PC-3 (cell line): Measurements from ENCODE around the gene NUAK1. TPM values are rescaled to one million over a fixed set of nuclear protein-coding genes. Genes with fewer than 3 reads are reported as not detected.

ENCODE experiments used
- ATAC-seq: fragments of 200-7000 bp; cut with Tn5 transposase; 2 replicates; pipeline ENCODE4 v1.9.1; 2020; ENCODE audit warnings: mild to moderate bottlenecking, moderate library complexity
- BruUV-seq: library from RNA; stranded (reverse); fragments of 400-500 nt; replicated peaks from 2 replicates; lab custom pipeline; 2021; lab: Mats Ljungman, UMichigan
- CTCF ChIA-PET: fragments of 300-600 bp; sonication (Branson Sonifier 250); formaldehyde crosslinking; loops from one replicate; lab custom pipeline; 2022; ENCODE audit warnings: antibody characterized with exemption; lab: Charles Lee
- POLR2A ChIA-PET: fragments of 300-600 bp; sonication (Branson Sonifier 250); formaldehyde crosslinking; loops from one replicate; lab custom pipeline; 2022; ENCODE audit warnings: antibody characterized with exemption; ENCODE audit not compliant: unreplicated experiment; lab: Charles Lee
- DNase-seq: peaks from one replicate; pipeline ENCODE4 v3.0.0-alpha.2; 2015
- H2AFZ ChIP-seq: fragments of 300-600 bp; sonication (generic); 2 replicates; pipeline ENCODE4 v1.6.0; 2016; ENCODE audit warnings: antibody characterized with exemption, low read length
- H3F3A ChIP-seq: fragments of 300-600 bp; sonication (generic); one replicate; pipeline ENCODE4 v1.6.0; 2017; ENCODE audit warnings: antibody characterized with exemption, low read length, control low read depth, mild to moderate bottlenecking; ENCODE audit not compliant: unreplicated experiment
- H3K27ac ChIP-seq: fragments of 300-600 bp; sonication (generic); 2 replicates; pipeline ENCODE4 v1.5.1; 2016; ENCODE audit warnings: mild to moderate bottlenecking, low read length
- H3K27me3 ChIP-seq: fragments of 300-600 bp; sonication (generic); 2 replicates; pipeline ENCODE4 v1.6.1; 2016; ENCODE audit warnings: low read length, mixed read lengths
- H3K36me3 ChIP-seq: fragments of 300-600 bp; sonication (generic); 2 replicates; pipeline ENCODE4 v1.6.1; 2016; ENCODE audit warnings: low read depth, mixed run types, low read length, mixed read lengths
- H3K4me1 ChIP-seq: fragments of 300-600 bp; sonication (generic); 2 replicates; pipeline ENCODE4 v1.5.1; 2016; ENCODE audit warnings: low read length; ENCODE audit not compliant: insufficient read depth
- H3K4me2 ChIP-seq: fragments of 300-600 bp; sonication (generic); 2 replicates; pipeline ENCODE4 v1.6.0; 2016; ENCODE audit warnings: low read length
- H3K4me3 ChIP-seq: fragments of 300-600 bp; sonication (generic); 2 replicates; pipeline ENCODE4 v1.5.1; 2016; ENCODE audit warnings: mild to moderate bottlenecking, low read length, mixed read lengths
- H3K79me2 ChIP-seq: fragments of 300-600 bp; sonication (generic); 2 replicates; pipeline ENCODE4 v1.6.1; 2017; ENCODE audit warnings: low read length, mixed read lengths
- H3K9ac ChIP-seq: fragments of 300-600 bp; sonication (generic); 2 replicates; pipeline ENCODE4 v1.6.0; 2016; ENCODE audit warnings: mild to moderate bottlenecking, low read length
- H3K9me2 ChIP-seq: fragments of 300-600 bp; sonication (generic); replicated peaks from 2 replicates; pipeline ENCODE4 v1.6.1; 2016; ENCODE audit warnings: mixed run types, low read length, mixed read lengths
- H3K9me3 ChIP-seq: fragments of 300-600 bp; sonication (generic); 2 replicates; pipeline ENCODE4 v1.6.1; 2016; ENCODE audit warnings: low read length, mixed read lengths
- H4K20me1 ChIP-seq: fragments of 300-600 bp; sonication (generic); 2 replicates; pipeline ENCODE4 v1.6.1; 2016; ENCODE audit warnings: low read length, mixed read lengths
- CTCF ChIP-seq: fragments of 300-600 bp; sonication (generic); conservative IDR thresholded peaks from 2 replicates; pipeline ENCODE4 v1.5.1; 2017; ENCODE audit warnings: antibody characterized with exemption, low read depth, mild to moderate bottlenecking, low read length
- EZH2 ChIP-seq: fragments of 300-600 bp; sonication (generic); IDR thresholded peaks from one replicate; pipeline ENCODE4 v1.6.1; 2017; ENCODE audit warnings: antibody characterized with exemption, mild to moderate bottlenecking, low read length; ENCODE audit not compliant: unreplicated experiment
- EZH2phosphoT487 ChIP-seq: fragments of 300-600 bp; sonication (generic); IDR thresholded peaks from 2 replicates; pipeline ENCODE4 v1.6.1; 2018; ENCODE audit warnings: mild to moderate bottlenecking, antibody characterized with exemption, low read length, borderline replicate concordance
- intact Hi-C: fragments of 100-400 bp; cut with micrococcal nuclease; formaldehyde crosslinking; loops from 2 replicates; pipeline ENCODE4 v1.9.0; 2023
- total RNA-seq: library from RNA; depleted of rRNA; stranded (reverse); fragments of >200 nt; gene quantifications from 2 replicates; pipeline ENCODE4 v1.2.3, GENCODE V29; 2014

NUAK1 gene
- total RNA-seq, 1 experiment from 2014 or later, result 9.8 TPM

DNA sequence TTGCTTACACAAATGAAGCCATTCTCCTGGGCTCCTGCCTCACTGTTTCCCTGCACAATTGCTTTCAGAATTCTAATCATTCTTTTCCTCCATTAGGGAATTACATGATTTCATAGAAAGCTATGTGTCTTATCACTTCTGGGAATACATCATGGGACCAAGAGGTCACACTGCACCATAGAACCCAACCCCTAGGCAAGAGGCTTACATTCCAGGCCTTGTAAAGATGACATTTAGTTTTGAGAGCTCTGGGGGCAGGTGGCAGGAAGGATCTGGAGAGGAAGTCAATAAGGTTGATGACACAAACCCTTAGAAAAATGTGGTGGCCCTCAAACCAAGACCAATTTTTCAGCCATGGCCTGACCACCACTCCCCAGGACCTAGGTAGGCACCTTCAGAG, 57.1 kb downstream of the NUAK1 start:
- no peaks in the 10 kb centered on the region for H3K79me2 ChIP-seq
- no peak for DNase-seq
- peaks cover 8% of the 10 kb centered on the region; the same call in 1 of the 2 replicates for H3K36me3 ChIP-seq
- H3K27me3 ChIP-seq, result no peaks in the 10 kb centered on the region
- no peak overlapping the region for H3K27ac ChIP-seq
- H3K9me3 ChIP-seq, result no peaks in the 10 kb centered on the region
- no peaks in the 10 kb centered on the region for H3F3A ChIP-seq
- no peak overlapping the region for H3K9ac ChIP-seq
- CTCF ChIA-PET, result no interaction called here
- H3K4me1 ChIP-seq, result peaks cover 25% of the 10 kb centered on the region
- no TSS peak for BruUV-seq
- H2AFZ ChIP-seq, result no peak overlapping the region
- no peak for ATAC-seq
- POLR2A ChIA-PET, result no interaction called here
- H3K4me2 ChIP-seq, result no peak overlapping the region
- no peaks in the 10 kb centered on the region for H3K9me2 ChIP-seq
- intact Hi-C loops, result no loop called here
- H3K4me3 ChIP-seq, result no peak overlapping the region
- TF ChIP-seq CTCF (no peak), EZH2 (no peak), EZH2phosphoT487 (no peak)
- H4K20me1 ChIP-seq, result no peaks in the 10 kb centered on the region

GRCh38 chr12:106080791-106081170, 58.0 kb downstream of the NUAK1 start:
- Histone ChIP-seq H3K4me3 (no peak overlapping the region), H3F3A (no peaks in the 10 kb centered on the region), H3K27me3 (no peaks in the 10 kb centered on the region), H3K4me2 (no peak overlapping the region), H3K9me3 (no peaks in the 10 kb centered on the region), H3K9me2 (no peaks in the 10 kb centered on the region), H3K36me3 (peaks cover 8% of the 10 kb centered on the region; the same call in 1 of the 2 replicates), H4K20me1 (no peaks in the 10 kb centered on the region), H2AFZ (no peak overlapping the region), H3K79me2 (no peaks in the 10 kb centered on the region), H3K9ac (no peak overlapping the region), H3K27ac (no peak overlapping the region), H3K4me1 (peaks cover 25% of the 10 kb centered on the region)
- no peak for TF ChIP-seq EZH2phosphoT487
- no peak for TF ChIP-seq EZH2
- TF ChIP-seq CTCF, result no peak
- intact Hi-C loops, result no loop called here
- CTCF ChIA-PET, result no interaction called here
- no peak for DNase-seq
- POLR2A ChIA-PET, result no interaction called here
- BruUV-seq, result no TSS peak
- no peak for ATAC-seq

- Histone ChIP-seq H3K9ac (no peak overlapping the region), H3F3A (no peaks in the 10 kb centered on the region), H4K20me1 (no peaks in the 10 kb centered on the region), H2AFZ (no peak overlapping the region), H3K9me2 (no peaks in the 10 kb centered on the region), H3K4me1 (peaks cover 25% of the 10 kb centered on the region), H3K27me3 (no peaks in the 10 kb centered on the region), H3K36me3 (peaks cover 8% of the 10 kb centered on the region; the same call in 1 of the 2 replicates), H3K4me2 (no peak overlapping the region), H3K4me3 (no peak overlapping the region), H3K79me2 (no peaks in the 10 kb centered on the region), H3K27ac (no peak overlapping the region), H3K9me3 (no peaks in the 10 kb centered on the region)
- no TSS peak for BruUV-seq
- CTCF ChIA-PET, result interaction anchor here (0.6 kb wide), 1 partner anchor 69 kb away, joined by 3 read pairs; no protein-coding TSS in a partner anchor
- intact Hi-C loops, result no loop called here
- POLR2A ChIA-PET, result no interaction called here
- DNase-seq (no peak), ATAC-seq (no peak)
- no peak for TF ChIP-seq EZH2phosphoT487
- no peak for TF ChIP-seq EZH2
- no peak for TF ChIP-seq CTCF
Observed at GRCh38 chr12:106080041-106080790, 58.5 kb downstream of the NUAK1 start.
